ENCODE results near the gene CFAP57.
"Not testable (repeated sequence)": the region's sequence is repeated elsewhere in the genome, so short reads cannot be mapped to it uniquely, and the experiment has no call there.

Gene CFAP57

GRCh38 chr1:43171876-43172526, at the start of gene CFAP57, which contains the start of gene EBNA1BP2:
Gene CFAP57, plus strand, starts transcription at chr1:43172330. Its CDS starts 424 bp downstream, at chr1:43172754.
Gene EBNA1BP2, minus strand, starts transcription at chr1:43172290. Its CDS starts 172 bp downstream, at chr1:43172118.
- DNase-seq, result peak; percentile 93

GRCh38 chr1:43123031-43123430, 49.1 kb upstream of the CFAP57 start:
- DNase-seq, result no peak

GRCh38 chr1:43128816-43129215, 43.3 kb upstream of the CFAP57 start:
- no peak for DNase-seq

GRCh38 chr1:43129426-43129825, 42.7 kb upstream of the CFAP57 start:
- no peak for DNase-seq

- no peak for DNase-seq
Measured at GRCh38 chr1:43134068-43134467, 38.1 kb upstream of the CFAP57 start.

- DNase-seq, result no peak
Measured at GRCh38 chr1:43134640-43135039, 37.5 kb upstream of the CFAP57 start.

GRCh38 chr1:43135857-43136781, 36.0 kb upstream of the CFAP57 start:
- no peak for DNase-seq

- DNase-seq, result no peak
Measured at GRCh38 chr1:43137445-43138052, 34.6 kb upstream of the CFAP57 start.

GRCh38 chr1:43139295-43139694, 32.8 kb upstream of the CFAP57 start:
- DNase-seq, result not testable (repeated sequence)

- no peak for DNase-seq
Measured at GRCh38 chr1:43140010-43140409, 32.1 kb upstream of the CFAP57 start.

GRCh38 chr1:43140583-43140982, 31.5 kb upstream of the CFAP57 start:
- no peak for DNase-seq

- no peak for DNase-seq
Measured at GRCh38 chr1:43143441-43143888, 28.7 kb upstream of the CFAP57 start.

GRCh38 chr1:43144237-43144636, 27.9 kb upstream of the CFAP57 start:
- DNase-seq, result no peak

GRCh38 chr1:43147625-43148327, 24.4 kb upstream of the CFAP57 start:
- no peak for DNase-seq

- DNase-seq, result no peak
Measured at GRCh38 chr1:43149889-43150288, 22.2 kb upstream of the CFAP57 start.

- DNase-seq, result no peak
Measured at GRCh38 chr1:43152866-43153265, 19.3 kb upstream of the CFAP57 start.

GRCh38 chr1:43153443-43153842, 18.7 kb upstream of the CFAP57 start:
- no peak for DNase-seq

- no peak for DNase-seq
Measured at GRCh38 chr1:43156026-43156425, 16.1 kb upstream of the CFAP57 start.

GRCh38 chr1:43165162-43165561, 7.0 kb upstream of the CFAP57 start:
- DNase-seq, result no peak

- DNase-seq, result no peak
Measured at GRCh38 chr1:43165765-43166164, 6.4 kb upstream of the CFAP57 start.

GRCh38 chr1:43171312-43171875, 736 bp upstream of the CFAP57 start:
- DNase-seq, result no peak

- peak; percentile 85 for DNase-seq
Measured at GRCh38 chr1:43172527-43172972, 420 bp downstream of the CFAP57 start.
